ENCODE measurements around the gene NXPE4. TPM values are rescaled to one million over a fixed set of nuclear protein-coding genes. Genes with fewer than 3 reads are reported as not detected.

The NXPE4 gene
- polyA plus RNA-seq, 1 of the 3 experiments (the other 2 are of a cell fraction) = not detected

- Histone ChIP-seq H3K4me1 (ENCODE audit: control insufficient read depth in 1 of 2, insufficient read depth in 2 of 2, low read depth in 1 of 2, low read length in 1 of 2) (no peaks in the 10 kb centered on the region), H3K36me3 (replicated peaks in 1 of 2; ENCODE audit: control insufficient read depth in 1 of 2, insufficient read depth in 2 of 2, low read length in 1 of 2) (no peaks in the 10 kb centered on the region), H3F3A (replicated peaks; ENCODE audit: insufficient read depth) (peaks cover 9% of the 10 kb centered on the region), H3K4me3 (ENCODE audit: low read depth in 2 of 2, low read length in 1 of 2) (no peak overlapping the region), H2AFZ (ENCODE audit: low read depth) (no peak overlapping the region), H3K9me2 (no peaks in the 10 kb centered on the region), H3K9ac (no peak overlapping the region), H3K27me3 (ENCODE audit: insufficient read depth) (no peaks in the 10 kb centered on the region), H3K27ac (ENCODE audit: low read depth in 2 of 2, low read length in 1 of 2) (no peak overlapping the region), H3K79me2 (ENCODE audit: insufficient read depth) (no peaks in the 10 kb centered on the region), H3K9me3 (no peaks in the 10 kb centered on the region), H3K4me2 (no peak overlapping the region), H4K20me1 (ENCODE audit: insufficient read depth) (no peaks in the 10 kb centered on the region)
- ChIA-PET CTCF (no interaction called here), POLR2A (no interaction called here)
- no peak for DNase-seq
- 14% methylated on average over 1 of the region's 1 CpG for WGBS (ENCODE audit: low lambda C conversion rate)
- TF ChIP-seq USF2 (IDR thresholded peaks at IDR 0.05; ENCODE audit: borderline replicate concordance, low read depth, low read length) (no peak), FOXJ3 (CRISPR knock-in tag; IDR thresholded peaks at IDR 0.05) (no peak), RXRA (IDR thresholded peaks at IDR 0.05; ENCODE audit: borderline replicate concordance, low read depth) (no peak), MEF2A (IDR thresholded peaks at IDR 0.05; ENCODE audit: borderline replicate concordance, low read depth) (no peak), EZH2phosphoT487 (IDR thresholded peaks at IDR 0.05; ENCODE audit: borderline replicate concordance, low read depth) (no peak)
These were observed 761 bp upstream of the NXPE4 start for GRCh38 chr11:114596175-114596919.

GRCh38 chr11:114594703-114595102, 883 bp downstream of the NXPE4 start:
- 32% methylated on average over 3 of the region's 3 CpGs for WGBS (ENCODE audit: low lambda C conversion rate)
- Histone ChIP-seq H3K9me3 (no peaks in the 10 kb centered on the region), H3K4me1 (ENCODE audit: control insufficient read depth in 1 of 2, insufficient read depth in 2 of 2, low read depth in 1 of 2, low read length in 1 of 2) (no peaks in the 10 kb centered on the region), H3K4me2 (no peak overlapping the region), H4K20me1 (ENCODE audit: insufficient read depth) (no peaks in the 10 kb centered on the region), H3K27ac (ENCODE audit: low read depth in 2 of 2, low read length in 1 of 2) (no peak overlapping the region), H3K4me3 (ENCODE audit: low read depth in 2 of 2, low read length in 1 of 2) (no peak overlapping the region), H2AFZ (ENCODE audit: low read depth) (no peak overlapping the region), H3K9ac (no peak overlapping the region), H3K79me2 (ENCODE audit: insufficient read depth) (no peaks in the 10 kb centered on the region), H3K9me2 (no peaks in the 10 kb centered on the region), H3K36me3 (replicated peaks in 1 of 2; ENCODE audit: control insufficient read depth in 1 of 2, insufficient read depth in 2 of 2, low read length in 1 of 2) (no peaks in the 10 kb centered on the region), H3F3A (replicated peaks; ENCODE audit: insufficient read depth) (no peaks in the 10 kb centered on the region), H3K27me3 (ENCODE audit: insufficient read depth) (no peaks in the 10 kb centered on the region)
- no peak for TF ChIP-seq REST (IDR thresholded peaks at IDR 0.05; ENCODE audit: low read depth, low read length)
- no peak for TF ChIP-seq JUND (IDR thresholded peaks at IDR 0.05)
- TF ChIP-seq SIN3A (IDR thresholded peaks at IDR 0.05; ENCODE audit: borderline replicate concordance, low read depth, low read length) = no peak
- TF ChIP-seq NRF1 (IDR thresholded peaks at IDR 0.05; ENCODE audit: low read depth, low read length) = no peak
- CTCF ChIA-PET = interaction anchor here (0.9 to 1.8 kb wide), 2 partner anchors 144 to 255 kb away, joined by 3 to 6 read pairs; no protein-coding TSS in a partner anchor
- DNase-seq = no peak
- POLR2A ChIA-PET = no interaction called here

Data from SK-N-SH (cell line).